ENCODE measurements around the gene SEC31B.

SEC31B gene

DNA sequence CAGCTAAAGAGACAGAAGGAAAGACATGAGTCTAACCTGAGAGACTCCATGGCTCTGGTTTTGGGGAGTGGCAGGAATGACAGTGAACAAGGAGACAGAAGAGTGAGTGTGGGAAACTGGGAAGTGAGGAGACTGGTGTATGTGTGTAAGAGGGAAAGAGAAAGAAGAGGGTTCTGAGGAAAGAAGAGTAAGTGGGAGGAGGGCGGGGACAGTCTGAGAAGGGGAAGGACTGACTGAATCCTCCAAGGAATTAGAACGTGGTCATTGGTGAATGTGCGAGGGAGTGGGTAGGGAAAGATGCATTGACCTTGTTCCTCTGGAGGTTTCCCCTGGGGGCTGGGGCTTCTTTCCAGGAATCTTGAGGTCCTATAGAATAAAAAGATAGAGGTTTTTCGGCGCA, 30.3 kb downstream of the SEC31B start:
- DNase-seq = no peak

DNA sequence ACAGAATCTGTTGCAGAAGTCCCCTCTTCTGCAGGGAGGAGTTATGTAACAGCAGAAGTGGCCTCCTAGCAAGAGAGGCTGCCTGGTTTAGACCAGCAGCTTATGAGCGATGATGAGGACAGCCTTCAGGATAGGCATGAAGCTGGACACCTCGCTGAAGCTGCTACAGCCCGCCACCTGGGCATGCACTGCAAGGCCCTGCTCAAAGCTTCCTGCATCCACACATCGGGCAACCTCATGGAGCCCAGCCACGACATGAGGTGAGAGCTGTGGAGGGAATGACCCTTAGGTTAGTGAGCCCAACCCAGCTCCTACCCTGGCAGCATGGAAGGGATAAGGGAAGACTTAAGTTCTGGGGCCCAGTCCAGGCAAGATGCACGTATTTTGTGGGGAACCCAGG, 32.1 kb downstream of the SEC31B start:
- no peak for DNase-seq

DNA sequence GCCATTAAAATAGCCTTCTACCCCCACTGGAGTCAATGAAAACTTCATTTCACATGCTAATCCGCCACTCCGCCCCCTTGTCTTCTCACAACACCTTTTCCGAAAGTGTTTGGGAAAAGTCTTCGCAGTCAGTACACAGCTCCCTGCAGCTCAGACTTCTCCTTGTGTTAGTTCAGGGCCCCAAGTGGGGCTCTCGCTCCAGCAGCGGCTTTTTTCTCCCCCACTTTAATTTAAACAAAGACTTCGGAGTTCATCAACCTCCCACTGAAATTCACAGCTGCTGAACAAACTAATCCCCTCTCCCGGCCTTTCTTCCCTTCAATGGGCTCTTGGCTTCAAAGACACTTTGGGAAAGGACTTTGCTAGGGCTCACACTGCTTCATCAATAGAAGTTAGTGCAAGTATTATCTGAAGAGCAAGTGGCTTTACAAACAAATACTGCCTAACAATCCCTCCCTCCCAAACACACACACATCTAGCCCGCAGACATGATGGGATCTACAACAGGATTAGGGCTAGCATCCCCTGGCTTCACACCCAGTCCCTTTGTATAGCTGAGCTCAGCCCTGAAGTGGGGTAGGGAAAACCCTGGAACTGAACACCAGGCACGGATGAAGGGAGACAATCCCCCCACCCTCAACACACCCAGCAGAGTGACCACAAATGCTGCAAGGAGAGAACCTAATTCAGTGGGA, 33.7 kb downstream of the SEC31B start:
- DNase-seq = no peak

DNA sequence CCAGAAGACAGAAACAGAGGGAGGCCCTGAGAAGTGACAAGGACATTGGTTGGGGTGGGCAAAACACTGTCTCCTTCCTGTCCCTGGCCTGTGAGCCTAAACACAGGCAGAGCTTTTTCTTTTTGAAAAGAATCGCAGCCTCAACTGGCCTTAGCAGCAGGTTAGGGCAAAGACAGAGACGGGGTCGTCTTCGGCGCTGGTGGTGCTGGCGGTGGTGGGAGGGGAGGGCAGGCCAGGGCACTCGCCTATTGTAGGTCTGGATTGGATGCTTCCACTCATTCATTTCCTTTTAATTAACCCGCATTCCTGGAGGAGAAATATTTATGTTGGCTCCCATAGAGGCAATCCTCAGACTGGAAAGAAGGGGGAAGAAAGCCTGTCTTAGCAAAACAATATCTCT, 34.3 kb downstream of the SEC31B start:
- DNase-seq = no peak

DNA sequence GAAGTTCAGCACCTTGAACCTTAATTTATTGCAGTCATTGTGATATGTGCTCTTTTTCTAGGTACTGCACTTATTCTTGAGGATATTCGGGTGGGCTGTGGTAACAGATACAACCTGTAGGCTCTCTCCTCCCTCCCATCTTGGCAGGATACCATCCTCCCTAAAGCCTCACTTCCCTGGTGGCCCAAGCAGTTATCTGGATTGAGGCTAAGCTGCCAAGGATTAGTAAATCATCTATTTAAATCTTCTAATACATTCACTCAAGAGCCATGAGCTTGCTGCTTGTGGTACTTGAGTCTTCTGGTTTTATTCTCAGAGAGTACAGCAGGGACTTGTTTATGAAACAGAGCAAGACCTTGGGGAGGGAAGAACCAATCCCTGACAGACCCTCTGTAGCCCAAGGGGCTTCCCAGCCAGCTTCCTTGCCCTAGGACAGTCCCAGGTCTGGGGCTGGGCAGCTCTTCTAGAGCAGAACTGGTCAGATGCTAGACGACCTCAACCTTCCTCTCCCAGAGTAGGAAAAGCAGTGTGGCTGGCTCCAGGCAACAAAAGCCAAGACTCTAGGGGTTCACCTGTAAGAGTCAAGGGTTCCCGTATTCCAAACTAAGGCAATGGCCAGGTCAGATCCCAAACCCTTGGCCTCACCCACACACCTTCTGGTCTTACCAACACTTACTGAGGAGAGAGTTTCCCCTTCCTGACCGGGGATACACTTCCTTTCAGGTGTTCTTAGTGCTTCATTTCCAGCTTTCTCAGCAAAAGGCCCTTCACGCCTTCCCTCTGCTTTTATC, 35.6 kb downstream of the SEC31B start:
- DNase-seq = no peak

DNA sequence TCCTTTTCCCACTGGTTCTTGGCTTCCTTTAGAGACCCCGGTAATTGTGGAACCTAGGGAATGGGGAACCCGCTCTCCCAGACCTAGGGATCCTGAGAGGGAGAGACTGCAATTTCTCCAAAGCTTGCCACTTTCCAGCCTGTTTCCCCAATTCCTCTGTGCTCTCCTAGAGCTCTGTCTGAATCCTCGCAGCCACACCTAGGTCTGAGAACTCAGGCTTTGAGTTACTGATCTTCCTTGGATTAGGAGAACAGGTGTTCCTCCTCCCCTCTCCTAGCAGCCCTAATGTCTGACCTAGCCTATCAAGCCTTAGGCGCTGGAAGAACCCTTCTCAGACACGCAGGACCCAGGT, 36.9 kb downstream of the SEC31B start:
- DNase-seq = no peak

DNA sequence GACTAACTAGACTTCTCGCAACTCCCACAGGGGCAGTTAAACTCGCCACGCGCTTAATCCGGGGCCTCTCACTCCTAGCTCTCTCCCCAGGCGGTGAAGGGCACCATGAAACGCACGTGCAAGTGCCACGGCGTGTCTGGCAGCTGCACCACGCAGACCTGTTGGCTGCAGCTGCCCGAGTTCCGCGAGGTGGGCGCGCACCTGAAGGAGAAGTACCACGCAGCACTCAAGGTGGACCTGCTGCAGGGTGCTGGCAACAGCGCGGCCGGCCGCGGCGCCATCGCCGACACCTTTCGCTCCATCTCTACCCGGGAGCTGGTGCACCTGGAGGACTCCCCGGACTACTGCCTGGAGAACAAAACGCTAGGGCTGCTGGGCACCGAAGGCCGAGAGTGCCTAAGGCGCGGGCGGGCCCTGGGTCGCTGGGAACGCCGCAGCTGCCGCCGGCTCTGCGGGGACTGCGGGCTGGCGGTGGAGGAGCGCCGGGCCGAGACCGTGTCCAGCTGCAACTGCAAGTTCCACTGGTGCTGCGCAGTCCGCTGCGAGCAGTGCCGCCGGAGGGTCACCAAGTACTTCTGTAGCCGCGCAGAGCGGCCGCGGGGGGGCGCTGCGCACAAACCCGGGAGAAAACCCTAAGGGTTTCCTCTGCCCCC, 37.4 kb downstream of the SEC31B start:
- DNase-seq = peak; percentile 73

DNA sequence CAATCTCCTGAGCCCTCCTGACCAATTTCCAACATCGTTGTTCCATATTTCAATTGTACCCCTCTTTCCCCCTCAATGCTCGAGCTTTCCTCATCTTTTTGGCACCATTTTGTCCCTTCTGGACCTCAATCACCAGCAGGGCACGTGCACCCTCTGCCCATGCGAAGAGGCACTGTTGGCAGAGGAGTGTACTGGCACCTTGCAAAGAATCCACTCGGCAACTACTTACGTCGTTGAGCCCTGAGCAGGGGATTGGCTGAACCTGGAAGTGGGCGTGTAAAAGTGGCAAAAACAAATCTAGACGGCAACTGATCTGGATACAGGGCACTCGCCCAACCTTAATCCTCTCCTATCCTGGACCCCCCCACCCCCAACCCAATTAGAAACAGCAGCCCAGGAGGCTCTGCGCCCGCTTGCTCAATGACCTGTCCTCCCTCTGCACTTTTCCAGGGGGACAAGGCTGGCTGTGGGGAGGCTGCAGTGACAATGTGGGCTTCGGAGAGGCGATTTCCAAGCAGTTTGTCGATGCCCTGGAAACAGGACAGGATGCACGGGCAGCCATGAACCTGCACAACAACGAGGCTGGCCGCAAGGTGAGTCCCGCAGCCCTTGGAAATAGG, 38.1 kb downstream of the SEC31B start:
- peak; percentile 95 for DNase-seq

DNA sequence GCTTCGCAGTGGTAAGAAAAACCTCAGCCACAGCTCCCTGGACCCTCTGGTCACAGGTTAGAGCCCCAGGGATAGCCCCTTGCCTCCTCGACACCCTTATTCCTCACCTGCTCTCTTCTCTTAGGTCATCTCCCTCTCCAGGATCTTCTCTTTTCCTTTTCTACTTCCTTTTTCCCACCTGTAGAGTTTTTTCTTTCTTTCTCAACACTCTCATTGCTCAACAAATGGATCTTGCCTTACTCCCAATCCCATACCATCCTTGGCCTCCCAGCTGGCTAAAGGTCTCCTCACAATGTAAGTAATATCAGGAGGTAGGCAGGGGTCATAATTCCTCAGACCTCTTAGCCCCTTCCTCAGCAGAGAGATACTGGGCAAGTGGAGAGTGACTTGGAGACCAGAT, 39.7 kb downstream of the SEC31B start:
- no peak for DNase-seq

DNA sequence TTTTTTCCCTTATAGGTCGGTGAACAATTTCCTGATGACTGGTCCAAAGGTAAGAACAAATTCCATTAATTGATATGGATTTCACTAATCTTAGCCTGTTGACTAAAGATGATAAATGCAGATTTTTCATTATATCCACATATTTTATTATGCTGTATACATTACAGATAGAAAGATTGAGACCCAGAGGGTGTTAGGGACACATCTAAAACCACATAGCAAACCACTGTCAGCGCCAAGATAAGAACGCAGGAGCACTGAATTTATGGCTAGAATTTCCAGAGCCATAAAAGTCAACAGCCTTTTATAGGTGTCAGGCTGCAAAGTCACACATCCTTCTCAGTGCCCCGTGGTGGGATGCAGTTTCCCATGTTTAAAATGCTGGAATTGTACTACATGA, 40.6 kb downstream of the SEC31B start:
- DNase-seq = no peak

DNA sequence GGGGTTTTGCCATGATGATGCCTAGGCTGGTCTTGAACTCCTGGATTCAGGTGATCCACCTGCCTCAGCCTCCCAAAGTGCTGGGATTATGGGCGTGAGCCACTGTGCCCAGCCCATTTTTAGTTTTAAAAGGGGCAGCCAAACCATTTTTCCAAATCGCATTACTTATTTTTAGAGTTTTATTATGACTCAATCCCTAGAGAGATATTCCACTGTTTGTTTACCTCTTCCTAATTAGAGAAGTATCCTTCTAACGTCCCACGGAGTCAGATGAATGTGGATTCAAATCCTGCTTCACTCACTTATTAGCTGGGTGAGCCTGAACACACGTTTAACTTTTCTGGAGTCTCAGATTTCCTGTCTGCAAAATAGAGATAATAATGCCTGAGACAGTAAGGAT, 41.7 kb downstream of the SEC31B start:
- no peak for DNase-seq

DNA sequence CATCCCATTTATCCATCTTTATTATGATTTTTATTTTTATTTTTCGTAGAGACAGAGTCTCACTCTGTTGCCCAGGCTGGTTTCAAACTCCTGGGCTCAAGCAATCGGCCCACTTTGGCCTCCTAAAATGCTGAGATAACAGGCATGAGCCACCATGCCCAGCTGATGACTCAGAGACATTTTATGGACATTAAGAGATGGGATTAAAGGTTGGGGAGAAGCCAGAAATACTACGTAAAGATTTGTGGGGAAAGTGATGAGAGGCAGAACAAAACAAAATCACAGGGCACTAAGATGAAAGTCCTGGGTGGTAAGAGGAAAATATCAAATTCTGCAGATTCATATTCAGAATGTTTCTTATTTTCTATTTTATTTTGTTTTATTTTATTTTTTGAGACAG, 49.3 kb downstream of the SEC31B start:
- no peak for DNase-seq

DNA sequence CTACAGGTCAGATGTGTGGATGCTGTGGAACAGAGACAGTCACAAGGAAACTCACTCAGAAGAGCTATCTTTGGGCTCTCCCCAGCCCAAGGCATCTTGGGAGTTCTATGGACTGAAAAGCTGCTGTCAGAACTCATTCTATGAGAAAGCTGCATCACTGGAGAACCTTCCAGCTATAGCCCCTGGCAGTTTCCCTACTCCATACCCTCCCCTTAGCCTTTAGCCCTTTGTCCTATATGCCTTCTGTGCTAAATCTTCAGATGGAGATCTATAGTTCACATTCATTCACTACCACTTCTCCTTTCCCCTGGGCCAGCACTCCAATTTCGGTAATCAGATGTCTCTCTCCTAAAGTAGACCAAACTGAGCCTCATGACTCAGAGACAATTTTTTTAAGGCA, 49.9 kb downstream of the SEC31B start:
- no peak for DNase-seq

DNA sequence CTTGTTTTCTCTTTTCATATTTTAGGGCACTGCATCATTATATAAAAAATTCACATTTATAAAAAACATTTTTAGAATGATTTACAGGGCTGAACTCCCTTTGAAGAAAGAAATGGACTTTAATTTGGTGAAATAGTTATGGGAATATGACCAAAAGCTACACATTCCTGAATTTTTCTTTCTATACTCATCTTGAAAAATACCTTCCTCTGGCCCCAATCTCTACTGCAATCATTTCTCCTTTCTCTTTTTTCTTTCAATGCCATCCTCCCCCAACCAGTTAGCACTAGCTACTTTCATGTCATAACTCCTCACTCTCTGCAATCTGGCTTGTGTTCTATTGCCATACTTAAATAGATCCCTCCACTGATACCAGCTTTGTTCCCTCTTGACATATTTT, 50.7 kb downstream of the SEC31B start:
- DNase-seq = no peak

DNA sequence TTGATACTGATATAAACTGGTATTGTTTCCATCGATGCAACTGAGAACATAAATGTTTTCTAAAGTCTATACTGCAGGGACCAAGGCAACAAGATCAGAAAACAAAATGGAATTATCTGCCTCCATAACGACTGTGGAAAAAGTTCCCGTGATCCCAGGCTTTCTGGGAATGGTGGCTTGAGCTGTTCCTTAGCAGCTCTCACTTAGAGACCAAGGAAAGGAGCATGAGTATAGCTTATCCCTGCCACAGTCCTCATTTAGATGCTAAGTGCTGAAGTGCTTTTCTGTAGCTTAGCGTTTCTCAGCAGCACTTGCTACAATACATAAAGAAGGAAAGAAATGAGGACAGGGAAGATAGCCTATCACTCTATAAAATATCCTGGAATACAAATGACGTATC, 51.3 kb downstream of the SEC31B start:
- no peak for DNase-seq

DNA sequence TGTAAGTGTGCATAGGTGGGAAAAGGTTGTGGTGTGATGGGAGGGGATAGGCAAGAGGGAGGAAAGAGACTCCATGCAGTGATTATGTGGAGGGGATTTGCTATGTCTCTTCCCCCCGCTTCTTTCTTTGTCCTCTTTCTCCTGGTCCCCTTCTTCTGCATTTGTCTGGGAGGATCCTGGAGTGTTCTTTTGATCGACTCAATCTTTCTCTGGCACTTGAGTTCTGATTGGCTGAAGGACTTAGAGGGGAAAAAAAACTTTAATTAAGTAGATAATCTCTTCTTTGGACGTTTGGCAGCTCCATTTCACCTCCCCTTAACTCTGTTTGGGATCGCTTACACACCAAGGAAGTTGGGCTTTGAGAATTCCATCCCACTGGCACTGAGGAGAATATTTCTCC, 57.0 kb downstream of the SEC31B start, which contains the start of gene WNT8B:
Gene WNT8B, plus strand, starts transcription at position 301 of the 400 bp plus-strand sequence. CDS start 160 bp downstream, outside the sequence.
- DNase-seq = no peak

DNA sequence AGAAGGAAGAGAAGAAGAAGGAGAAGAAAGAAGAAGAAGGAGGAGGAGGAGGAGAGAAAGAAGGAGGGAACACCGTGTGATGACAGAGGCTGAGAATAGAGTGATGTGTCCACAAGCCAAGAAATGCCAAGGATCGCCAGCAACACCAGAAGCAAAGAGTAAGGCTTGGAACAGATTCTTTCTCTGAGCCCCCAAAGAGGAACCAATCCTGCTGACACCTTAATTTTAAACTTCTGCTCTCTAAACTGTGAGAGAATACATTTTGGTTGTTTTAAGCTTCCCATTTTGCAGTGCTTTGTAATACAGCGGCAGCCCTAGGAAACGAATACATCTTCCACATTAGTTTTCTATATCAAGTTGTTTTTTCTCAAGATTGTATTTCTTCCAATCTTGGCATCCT, 70.7 kb downstream of the SEC31B start:
- DNase-seq = no peak

DNA sequence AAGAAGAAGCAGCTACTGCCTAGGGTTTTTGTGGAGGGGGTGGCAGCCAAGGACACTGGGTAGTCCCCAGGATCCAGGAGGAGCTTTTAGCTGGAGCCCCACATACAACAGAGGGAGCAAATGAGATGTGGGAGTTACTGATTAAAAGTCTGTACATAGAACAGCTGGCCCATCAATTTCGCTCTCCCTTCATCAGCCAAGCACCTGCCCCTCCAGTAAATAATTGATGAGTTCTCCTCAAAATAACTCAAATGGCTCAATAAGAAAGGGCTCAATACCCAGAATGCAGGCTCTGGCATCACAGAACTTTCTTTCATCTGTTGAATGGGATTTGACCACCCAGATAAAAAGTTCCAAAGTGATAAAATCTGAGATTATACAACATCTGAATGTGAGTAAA, 72.0 kb downstream of the SEC31B start:
- DNase-seq = no peak

DNA sequence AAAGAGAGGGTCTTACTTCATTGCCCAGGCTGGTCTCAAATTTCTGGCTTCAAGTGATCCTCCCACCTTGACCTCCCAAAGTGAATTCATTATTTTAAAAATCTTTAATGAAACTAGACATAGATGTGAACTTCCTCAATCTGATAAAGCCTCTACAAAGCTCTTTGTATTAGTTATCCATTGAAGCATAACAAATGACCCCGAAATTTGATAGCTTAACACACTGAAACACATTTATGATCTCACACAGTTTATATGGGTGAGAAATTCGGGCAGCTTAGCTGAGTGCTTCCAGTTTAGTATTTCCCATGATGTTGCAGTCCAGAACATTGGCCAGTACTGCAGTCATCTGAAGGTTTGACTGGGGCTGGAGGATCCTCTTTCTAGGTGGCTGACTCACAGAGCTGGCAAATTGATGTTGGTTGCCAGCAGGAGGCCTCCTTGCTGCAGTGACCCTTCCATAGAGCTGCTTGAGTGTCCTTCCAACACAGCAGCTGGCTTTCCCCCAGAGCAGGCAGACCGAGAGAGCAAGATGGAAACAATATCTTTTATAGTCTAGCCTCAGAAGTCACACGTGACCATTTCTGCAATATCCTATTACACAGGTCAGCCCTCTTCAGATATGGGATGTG, 73.4 kb downstream of the SEC31B start:
- no peak for DNase-seq

DNA sequence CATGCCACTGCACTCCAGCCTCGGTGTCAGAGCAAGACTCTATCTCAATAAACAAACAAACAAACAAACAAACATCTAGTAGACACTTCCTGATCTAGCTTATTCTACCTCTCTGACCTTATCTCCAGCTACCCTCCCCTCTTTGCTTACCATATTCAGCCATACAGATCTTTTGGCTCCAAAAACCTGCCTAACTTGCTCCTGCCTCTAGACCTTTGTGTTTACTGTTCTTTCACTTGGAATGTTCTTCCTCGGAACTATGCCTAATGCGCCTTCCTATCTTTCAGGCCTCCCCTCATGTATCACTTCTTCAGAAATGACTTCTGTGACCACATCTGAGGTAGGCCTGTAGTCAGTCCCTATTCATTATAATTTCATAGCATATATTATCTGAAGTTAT, 77.1 kb downstream of the SEC31B start:
- no peak for DNase-seq

DNA sequence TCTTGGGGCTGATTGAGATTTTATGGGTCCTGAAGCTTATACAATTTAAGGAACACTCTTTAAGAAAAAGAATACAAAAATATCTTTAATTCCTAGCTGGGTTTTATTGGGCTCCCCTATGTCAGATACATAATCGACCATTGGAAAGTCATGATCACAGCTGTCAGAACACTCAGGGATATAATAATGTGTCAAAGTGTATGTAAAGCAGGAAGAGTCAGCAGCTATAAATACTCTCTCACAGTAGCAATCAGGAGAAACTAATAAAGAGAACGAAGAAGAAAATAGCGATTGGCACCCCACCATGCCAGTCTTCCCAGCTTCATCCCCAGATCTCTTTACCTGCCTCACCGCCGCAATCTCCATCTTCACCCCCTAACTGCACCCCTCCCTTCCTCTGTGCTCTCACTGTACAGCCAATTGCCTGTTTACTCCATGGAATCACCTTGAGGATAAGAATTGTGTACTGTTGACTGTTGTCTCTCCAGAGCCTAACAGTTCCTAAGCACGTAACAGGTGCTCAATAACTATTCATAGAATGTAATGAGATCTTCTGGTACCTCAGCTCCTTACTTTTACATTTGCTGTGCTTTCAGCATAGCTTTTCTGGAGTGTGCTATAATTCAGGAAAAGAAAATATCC, 80.9 kb downstream of the SEC31B start:
- no peak for DNase-seq
